HepG2 (cell line): Measurements from ENCODE around the gene PLA2G2A. TPM values are rescaled to one million over a fixed set of nuclear protein-coding genes. Genes with fewer than 3 reads are reported as not detected.

Experiments used
- ARID3A ChIP-seq: IDR thresholded peaks from 2 replicates; pipeline ENCODE4 v1.6.1; 2012; ENCODE audit warnings: low read depth, low read length, improper control_type of control experiment
- FOXK1 ChIP-seq: sonication (generic); formaldehyde crosslinking; IDR thresholded peaks from 2 replicates; pipeline ENCODE4 v1.4.0; 2020; ENCODE audit warnings: low read depth, missing genetic modification reagents, borderline replicate concordance
- HNRNPUL1 ChIP-seq: fragments of 200-400 bp; formaldehyde crosslinking; IDR thresholded peaks from 2 replicates; pipeline ENCODE4 v1.6.1; 2017; ENCODE audit warnings: low read depth, mild to moderate bottlenecking, low read length, moderate library complexity
- HOXA7 ChIP-seq: sonication (generic); formaldehyde crosslinking; IDR thresholded peaks from 2 replicates; pipeline ENCODE4 v1.8.1; 2022; ENCODE audit warnings: mild to moderate bottlenecking, missing genetic modification reagents, moderate library complexity
- KDM3A ChIP-seq: IDR thresholded peaks from 2 replicates; pipeline ENCODE4 v1.6.1; 2018; ENCODE audit warnings: low read depth, missing compliant biosample characterization
- KLF13 ChIP-seq: sonication (generic); formaldehyde crosslinking; IDR thresholded peaks from 2 replicates; pipeline ENCODE4 v1.4.0; 2020; ENCODE audit warnings: mild to moderate bottlenecking, missing genetic modification reagents
- KLF16 ChIP-seq, 2 experiments: sonication (generic) in 1 of 2; formaldehyde crosslinking in 1 of 2; IDR thresholded peaks; 2 replicates each; pipeline versions ENCODE4 v1.6.1 to v1.8.0; 2016 to 2023; ENCODE audit warnings: missing genetic modification reagents in 2 of 2, missing compliant biosample characterization in 1 of 2
- PAF1 ChIP-seq: IDR thresholded peaks from 2 replicates; pipeline ENCODE4 v1.6.1; 2016; ENCODE audit warnings: missing genetic modification reagents, missing compliant biosample characterization
- PHF21A ChIP-seq: sonication (generic); formaldehyde crosslinking; IDR thresholded peaks from 2 replicates; pipeline ENCODE4 v1.5.0; 2020; ENCODE audit warnings: mild to moderate bottlenecking, missing genetic modification reagents
- TCF7L2 ChIP-seq: IDR thresholded peaks from 2 replicates; pipeline ENCODE4 v1.6.1; 2011; ENCODE audit warnings: mild to moderate bottlenecking, low read depth, low read length, moderate library complexity
- ZFP62 ChIP-seq: sonication (generic); formaldehyde crosslinking; IDR thresholded peaks from 2 replicates; pipeline ENCODE4 v1.4.0; 2020; ENCODE audit warnings: missing genetic modification reagents
- ZKSCAN5 ChIP-seq: sonication (generic); formaldehyde crosslinking; IDR thresholded peaks from 2 replicates; pipeline ENCODE4 v1.5.1; 2020; ENCODE audit warnings: mild to moderate bottlenecking, missing genetic modification reagents
- ZNF224 ChIP-seq: sonication (generic); formaldehyde crosslinking; IDR thresholded peaks from 2 replicates; pipeline ENCODE4 v1.5.0; 2020; ENCODE audit warnings: mild to moderate bottlenecking, missing genetic modification reagents
- ZNF251 ChIP-seq: sonication (generic); formaldehyde crosslinking; IDR thresholded peaks from 2 replicates; pipeline ENCODE4 v1.9.0; 2021; ENCODE audit warnings: mild to moderate bottlenecking, missing genetic modification reagents
- ZNF605 ChIP-seq: sonication (generic); formaldehyde crosslinking; IDR thresholded peaks from 2 replicates; pipeline ENCODE4 v1.8.0; 2022; ENCODE audit warnings: mild to moderate bottlenecking, missing genetic modification reagents
- ZNF710 ChIP-seq: sonication (generic); formaldehyde crosslinking; IDR thresholded peaks from 2 replicates; pipeline ENCODE4 v1.5.0; 2020; ENCODE audit warnings: mild to moderate bottlenecking, missing genetic modification reagents, borderline replicate concordance
- polyA plus RNA-seq, 8 experiments: library from polyadenylated mRNA; depleted of rRNA in 3 of 8; stranded (reverse) in 7 of 8; unstranded in 1 of 8; fragments of >200 nt; fragmentation: Illumina TruSeq in 4 of 8; extraction: Trizol in 4 of 8; gene quantifications; 2 replicates each; pipeline versions ENCODE4 v1.2.1 to v1.2.3, GENCODE V29; 2011 to 2016; ENCODE audit warnings: low read depth in 4 of 8, missing spikeins in 1 of 8, mixed read lengths in 1 of 8; ENCODE audit not compliant: insufficient read depth in 1 of 8
- total RNA-seq, 5 experiments: library from RNA; depleted of rRNA; stranded (reverse); fragments of >200 nt; fragmentation: Illumina TruSeq; extraction: Trizol; gene quantifications; 2 replicates each; pipeline ENCODE4 v1.2.3, GENCODE V29; 2016; ENCODE audit warnings: low read depth in 1 of 5
- TF ChIP-seq, protein P1 (sequence below): sonication (generic); formaldehyde crosslinking; IDR thresholded peaks from 2 replicates; pipeline ENCODE4 v1.4.0; 2020; ENCODE audit warnings: missing genetic modification reagents
- TF ChIP-seq, protein P2 (sequence below): sonication (generic); formaldehyde crosslinking; IDR thresholded peaks from 2 replicates; pipeline ENCODE4 v1.9.0; 2022; ENCODE audit warnings: missing genetic modification reagents, mild to moderate bottlenecking, borderline replicate concordance
- TF ChIP-seq, protein P3 (sequence below): sonication (generic); formaldehyde crosslinking; IDR thresholded peaks from 2 replicates; pipeline ENCODE4; 2020; ENCODE audit warnings: missing genetic modification reagents, mild to moderate bottlenecking, borderline replicate concordance
- TF ChIP-seq, protein P4 (sequence below): sonication (generic); formaldehyde crosslinking; IDR thresholded peaks from 2 replicates; pipeline ENCODE4 v1.5.0; 2020; ENCODE audit warnings: missing genetic modification reagents

The PLA2G2A gene
- total and polyA plus RNA-seq, 2 of the 13 experiments (the other 11 are each of a cell fraction or from before 2014, with no cell fraction given): 0.35 to 30.3 TPM

DNA sequence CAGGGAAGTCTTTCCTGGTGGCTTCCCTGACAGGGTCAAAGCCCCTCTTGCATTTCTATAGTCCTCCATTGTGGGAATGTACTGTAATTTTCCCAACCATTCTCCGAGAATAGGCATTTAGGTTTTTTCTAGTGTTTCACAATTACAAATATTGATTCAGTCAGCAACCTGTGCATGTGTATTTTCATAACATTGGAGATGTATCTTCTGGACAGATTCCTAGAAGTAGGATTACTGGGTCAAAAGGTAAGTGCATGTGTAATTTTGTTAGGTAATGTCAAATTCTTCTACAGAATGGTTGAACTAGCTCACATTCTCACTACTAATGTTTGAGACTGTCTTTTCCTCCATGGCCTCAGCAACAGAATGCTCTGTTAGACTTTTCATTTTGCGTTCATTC, 8.3 kb upstream of the PLA2G2A start (continued):
- TF ChIP-seq ZNF710 (no peak), KDM3A (CRISPR knock-in tag) (peak; percentile 36; the same call in 1 of the 2 replicates), HOXA7 (CRISPR knock-in tag) (no peak), ARID3A (peak; percentile 82), PHF21A (peak; percentile 64; the same call in 1 of the 2 replicates), HNRNPUL1 (no peak), ZNF224 (CRISPR knock-in tag) (no peak), TCF7L2 (no peak), KLF16 (CRISPR knock-in tag; IDR thresholded peaks at IDR 0.05) (peak in 1 of 2 experiments; percentile 97; a peak in 2 of 4 replicates), FOXK1 (CRISPR knock-in tag) (peak; percentile 99), ZNF605 (no peak), ZKSCAN5 (CRISPR knock-in tag) (no peak), PAF1 (no peak), KLF13 (no peak), ZFP62 (CRISPR knock-in tag) (no peak), ZNF251 (CRISPR knock-in tag) (no peak)
- TF ChIP-seq, protein P1, sequence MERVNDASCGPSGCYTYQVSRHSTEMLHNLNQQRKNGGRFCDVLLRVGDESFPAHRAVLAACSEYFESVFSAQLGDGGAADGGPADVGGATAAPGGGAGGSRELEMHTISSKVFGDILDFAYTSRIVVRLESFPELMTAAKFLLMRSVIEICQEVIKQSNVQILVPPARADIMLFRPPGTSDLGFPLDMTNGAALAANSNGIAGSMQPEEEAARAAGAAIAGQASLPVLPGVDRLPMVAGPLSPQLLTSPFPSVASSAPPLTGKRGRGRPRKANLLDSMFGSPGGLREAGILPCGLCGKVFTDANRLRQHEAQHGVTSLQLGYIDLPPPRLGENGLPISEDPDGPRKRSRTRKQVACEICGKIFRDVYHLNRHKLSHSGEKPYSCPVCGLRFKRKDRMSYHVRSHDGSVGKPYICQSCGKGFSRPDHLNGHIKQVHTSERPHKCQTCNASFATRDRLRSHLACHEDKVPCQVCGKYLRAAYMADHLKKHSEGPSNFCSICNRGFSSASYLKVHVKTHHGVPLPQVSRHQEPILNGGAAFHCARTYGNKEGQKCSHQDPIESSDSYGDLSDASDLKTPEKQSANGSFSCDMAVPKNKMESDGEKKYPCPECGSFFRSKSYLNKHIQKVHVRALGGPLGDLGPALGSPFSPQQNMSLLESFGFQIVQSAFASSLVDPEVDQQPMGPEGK: peak; percentile 57
- TF ChIP-seq, protein P2, sequence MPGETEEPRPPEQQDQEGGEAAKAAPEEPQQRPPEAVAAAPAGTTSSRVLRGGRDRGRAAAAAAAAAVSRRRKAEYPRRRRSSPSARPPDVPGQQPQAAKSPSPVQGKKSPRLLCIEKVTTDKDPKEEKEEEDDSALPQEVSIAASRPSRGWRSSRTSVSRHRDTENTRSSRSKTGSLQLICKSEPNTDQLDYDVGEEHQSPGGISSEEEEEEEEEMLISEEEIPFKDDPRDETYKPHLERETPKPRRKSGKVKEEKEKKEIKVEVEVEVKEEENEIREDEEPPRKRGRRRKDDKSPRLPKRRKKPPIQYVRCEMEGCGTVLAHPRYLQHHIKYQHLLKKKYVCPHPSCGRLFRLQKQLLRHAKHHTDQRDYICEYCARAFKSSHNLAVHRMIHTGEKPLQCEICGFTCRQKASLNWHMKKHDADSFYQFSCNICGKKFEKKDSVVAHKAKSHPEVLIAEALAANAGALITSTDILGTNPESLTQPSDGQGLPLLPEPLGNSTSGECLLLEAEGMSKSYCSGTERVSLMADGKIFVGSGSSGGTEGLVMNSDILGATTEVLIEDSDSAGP (CRISPR knock-in tag): no peak
- TF ChIP-seq, protein P3, sequence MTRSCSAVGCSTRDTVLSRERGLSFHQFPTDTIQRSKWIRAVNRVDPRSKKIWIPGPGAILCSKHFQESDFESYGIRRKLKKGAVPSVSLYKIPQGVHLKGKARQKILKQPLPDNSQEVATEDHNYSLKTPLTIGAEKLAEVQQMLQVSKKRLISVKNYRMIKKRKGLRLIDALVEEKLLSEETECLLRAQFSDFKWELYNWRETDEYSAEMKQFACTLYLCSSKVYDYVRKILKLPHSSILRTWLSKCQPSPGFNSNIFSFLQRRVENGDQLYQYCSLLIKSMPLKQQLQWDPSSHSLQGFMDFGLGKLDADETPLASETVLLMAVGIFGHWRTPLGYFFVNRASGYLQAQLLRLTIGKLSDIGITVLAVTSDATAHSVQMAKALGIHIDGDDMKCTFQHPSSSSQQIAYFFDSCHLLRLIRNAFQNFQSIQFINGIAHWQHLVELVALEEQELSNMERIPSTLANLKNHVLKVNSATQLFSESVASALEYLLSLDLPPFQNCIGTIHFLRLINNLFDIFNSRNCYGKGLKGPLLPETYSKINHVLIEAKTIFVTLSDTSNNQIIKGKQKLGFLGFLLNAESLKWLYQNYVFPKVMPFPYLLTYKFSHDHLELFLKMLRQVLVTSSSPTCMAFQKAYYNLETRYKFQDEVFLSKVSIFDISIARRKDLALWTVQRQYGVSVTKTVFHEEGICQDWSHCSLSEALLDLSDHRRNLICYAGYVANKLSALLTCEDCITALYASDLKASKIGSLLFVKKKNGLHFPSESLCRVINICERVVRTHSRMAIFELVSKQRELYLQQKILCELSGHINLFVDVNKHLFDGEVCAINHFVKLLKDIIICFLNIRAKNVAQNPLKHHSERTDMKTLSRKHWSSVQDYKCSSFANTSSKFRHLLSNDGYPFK (CRISPR knock-in tag): no peak
- TF ChIP-seq, protein P4, sequence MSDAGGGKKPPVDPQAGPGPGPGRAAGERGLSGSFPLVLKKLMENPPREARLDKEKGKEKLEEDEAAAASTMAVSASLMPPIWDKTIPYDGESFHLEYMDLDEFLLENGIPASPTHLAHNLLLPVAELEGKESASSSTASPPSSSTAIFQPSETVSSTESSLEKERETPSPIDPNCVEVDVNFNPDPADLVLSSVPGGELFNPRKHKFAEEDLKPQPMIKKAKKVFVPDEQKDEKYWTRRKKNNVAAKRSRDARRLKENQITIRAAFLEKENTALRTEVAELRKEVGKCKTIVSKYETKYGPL (CRISPR knock-in tag): no peak
